Sigmoid colon (tissue), 7 donors: ENCODE measurements around the gene LAMTOR2. TPM values are rescaled to one million over a fixed set of nuclear protein-coding genes. Genes with fewer than 3 reads are reported as not detected.
"Not testable (repeated sequence)": the region's sequence is repeated elsewhere in the genome, so short reads cannot be mapped to it uniquely, and the experiment has no call there.

Experiments
- DNase-seq: peaks from one replicate; pipeline ENCODE4 v3.0.0-alpha.2; 2019
- H3K27ac ChIP-seq, 4 donors: fragments of 200-600 bp; sonication (generic); one replicate each; pipeline ENCODE4 v1.5.1; 2016 to 2019; ENCODE audit warnings: mild to moderate bottlenecking in 1 of 4
- H3K27me3 ChIP-seq, 3 donors: fragments of 200-600 bp; sonication (generic); one replicate each; pipeline ENCODE4 v1.5.1; 2019; ENCODE audit warnings: mild to moderate bottlenecking in 1 of 3
- H3K36me3 ChIP-seq, 4 donors: fragments of 200-600 bp; sonication (generic); one replicate each; pipeline ENCODE4 v1.5.1; 2016 to 2019
- H3K4me1 ChIP-seq, 4 donors: fragments of 200-600 bp; sonication (generic); one replicate each; pipeline ENCODE4 v1.5.1; 2017 to 2019
- H3K4me3 ChIP-seq, 4 donors: fragments of 200-600 bp; sonication (generic); one replicate each; pipeline ENCODE4 v1.5.1; 2017 to 2019; ENCODE audit warnings: mild to moderate bottlenecking in 2 of 4, moderate library complexity in 1 of 4
- H3K9me3 ChIP-seq, 4 donors: fragments of 200-600 bp in 3 of 4; sonication (generic) in 3 of 4; one replicate each; pipeline versions ENCODE4 v1.5.1 to v1.6.1; 2013 to 2019
- CTCF ChIP-seq, 4 experiments: fragments of 450-650 bp in 3 of 4; fragments of 200-600 bp in 1 of 4; IDR thresholded peaks; one replicate each; pipeline ENCODE4 v1.5.1; 2016 to 2019; ENCODE audit warnings: antibody characterized with exemption in 4 of 4, mild to moderate bottlenecking in 3 of 4, moderate library complexity in 2 of 4
- EP300 ChIP-seq, 4 donors: sonication (generic); formaldehyde crosslinking; IDR thresholded peaks; one replicate each; pipeline ENCODE4 v1.6.1; 2017; ENCODE audit warnings: antibody characterized with exemption in 4 of 4
- POLR2A ChIP-seq, 2 donors: fragments of 450-650 bp; IDR thresholded peaks; one replicate each; pipeline ENCODE4 v1.6.1; 2016; ENCODE audit warnings: antibody characterized with exemption in 2 of 2, mild to moderate bottlenecking in 2 of 2, moderate library complexity in 2 of 2
- POLR2AphosphoS5 ChIP-seq, 4 donors: sonication (generic); formaldehyde crosslinking; IDR thresholded peaks; one replicate each; pipeline ENCODE4 v1.6.1; 2017; ENCODE audit warnings: antibody characterized with exemption in 4 of 4
- WGBS, 2 donors: extraction: QIAGEN DNeasy Blood & Tissue Kit; methylation state at CpG; one replicate each; pipeline ENCODE4 v1.1.7; 2013; 5-methylcytosine and 5-hydroxymethylcytosine counted together
- intact Hi-C: fragments of 100-400 bp; cut with DNase I; formaldehyde crosslinking; loops from one replicate; pipeline ENCODE4 v1.15.1; 2023
- polyA plus RNA-seq, 3 donors: library from polyadenylated mRNA; stranded (reverse); fragments of 200-250 nt; gene quantifications; one replicate each; pipeline ENCODE4 v1.2.3, GENCODE V29; 2013
- total RNA-seq, 4 donors: library from RNA; depleted of rRNA; stranded (reverse); fragments of >200 nt; gene quantifications; one replicate each; pipeline ENCODE4 v1.1.0, GENCODE V29; 2016
- donor health status: healthy with polysubstance abuse.
- donor health status: Bipolar disorder and iron deficiency.
- donor health status: healthy.

LAMTOR2 gene
- total and polyA plus RNA-seq, 7 donors: 55.4 to 245 (median 86.4) TPM

DNA sequence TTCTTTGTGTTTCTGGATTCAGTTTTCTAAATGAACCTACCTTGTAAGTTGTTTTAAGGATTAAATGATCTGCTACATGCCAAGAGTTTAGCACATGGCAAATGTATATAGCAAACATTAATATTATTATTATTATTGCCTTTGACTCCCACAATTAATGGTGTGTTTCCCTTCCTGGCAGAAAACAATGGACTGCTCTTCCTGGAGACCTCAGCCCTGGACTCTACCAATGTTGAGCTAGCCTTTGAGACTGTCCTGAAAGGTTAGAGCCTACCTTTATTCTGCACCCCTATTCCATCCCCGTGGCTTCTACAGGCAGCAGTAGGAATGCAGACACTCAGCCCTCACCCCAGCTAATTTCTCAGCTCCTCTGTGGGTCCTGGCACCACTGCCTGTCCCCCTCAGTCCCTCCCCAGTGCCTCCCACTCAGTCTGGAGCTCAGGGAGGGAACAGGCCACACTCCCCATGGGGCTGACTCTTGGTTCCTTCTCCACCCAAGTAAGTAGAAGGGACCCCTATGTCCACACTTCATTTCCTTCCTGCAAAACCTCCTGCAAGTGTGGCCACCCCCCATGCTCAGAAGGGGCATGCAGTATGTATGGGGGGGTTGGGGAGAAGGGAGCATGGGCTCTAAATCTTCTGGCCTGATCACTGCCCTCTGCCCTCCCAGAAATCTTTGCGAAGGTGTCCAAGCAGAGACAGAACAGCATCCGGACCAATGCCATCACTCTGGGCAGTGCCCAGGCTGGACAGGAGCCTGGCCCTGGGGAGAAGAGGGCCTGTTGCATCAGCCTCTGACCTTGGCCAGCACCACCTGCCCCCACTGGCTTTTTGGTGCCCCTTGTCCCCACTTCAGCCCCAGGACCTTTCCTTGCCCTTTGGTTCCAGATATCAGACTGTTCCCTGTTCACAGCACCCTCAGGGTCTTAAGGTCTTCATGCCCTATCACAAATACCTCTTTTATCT lies 15.2 kb downstream of the LAMTOR2 start:
- H3K27ac ChIP-seq: no peak overlapping the region
- TF ChIP-seq POLR2AphosphoS5 (IDR thresholded peaks at IDR 0.05) (no peak), EP300 (IDR thresholded peaks at IDR 0.05) (no peak), POLR2A (IDR thresholded peaks at IDR 0.05) (no peak), CTCF (IDR thresholded peaks at IDR 0.05) (no peak)
- no peak for DNase-seq

DNA sequence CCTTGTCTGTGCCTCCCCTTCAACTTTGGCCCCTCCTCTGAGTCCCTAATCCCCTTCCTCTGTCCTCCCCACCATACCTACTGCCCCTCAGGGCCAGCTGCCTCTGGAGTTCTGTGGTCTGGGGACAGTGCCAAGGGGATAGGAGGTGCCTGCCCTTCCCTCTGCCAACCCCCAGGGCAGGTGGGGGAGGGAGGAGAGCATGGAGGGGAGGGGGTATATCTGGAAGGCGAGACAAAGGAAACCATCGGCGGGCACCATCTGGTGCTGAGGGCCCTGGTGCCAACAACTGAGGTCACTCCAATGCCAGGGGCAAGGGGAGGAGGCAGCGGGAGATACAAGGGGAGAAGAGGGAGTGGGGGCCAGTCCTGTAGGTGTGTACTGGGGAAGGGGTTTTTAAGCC lies 16.0 kb downstream of the LAMTOR2 start:
- no peak for DNase-seq
- H3K27me3 ChIP-seq: peaks cover 0 to 13% (median 0%) of the 10 kb centered on the region in 3 donors
- no peaks in the 10 kb centered on the region for H3K36me3 ChIP-seq
- 69 to 74% methylated on average over 4 of the region's 4 CpGs for WGBS, 2 donors
- peaks cover 0 to 7% (median 0%) of the 10 kb centered on the region in 4 donors for H3K4me1 ChIP-seq
- no peaks in the 10 kb centered on the region for H3K9me3 ChIP-seq
- no peak overlapping the region for H3K27ac ChIP-seq
- intact Hi-C loops: no loop called here
- H3K4me3 ChIP-seq: no peak overlapping the region
- no peak for TF ChIP-seq EP300 (IDR thresholded peaks at IDR 0.05)
- no peak for TF ChIP-seq CTCF (IDR thresholded peaks at IDR 0.05)
- no peak for TF ChIP-seq POLR2A (IDR thresholded peaks at IDR 0.05)
- no peak for TF ChIP-seq POLR2AphosphoS5 (IDR thresholded peaks at IDR 0.05)

More for the DNA sequence above, 15.2 kb downstream of the LAMTOR2 start:
- Histone ChIP-seq H3K4me1 (no peaks in the 10 kb centered on the region), H3K36me3 (no peaks in the 10 kb centered on the region), H3K9me3 (no peaks in the 10 kb centered on the region), H3K4me3 (no peak overlapping the region), H3K27me3 (peaks cover 0 to 13% (median 0%) of the 10 kb centered on the region in 3 donors)
- intact Hi-C loops: no loop called here
- WGBS, 2 donors: 85 to 88% methylated on average over 3 of the region's 3 CpGs

DNA sequence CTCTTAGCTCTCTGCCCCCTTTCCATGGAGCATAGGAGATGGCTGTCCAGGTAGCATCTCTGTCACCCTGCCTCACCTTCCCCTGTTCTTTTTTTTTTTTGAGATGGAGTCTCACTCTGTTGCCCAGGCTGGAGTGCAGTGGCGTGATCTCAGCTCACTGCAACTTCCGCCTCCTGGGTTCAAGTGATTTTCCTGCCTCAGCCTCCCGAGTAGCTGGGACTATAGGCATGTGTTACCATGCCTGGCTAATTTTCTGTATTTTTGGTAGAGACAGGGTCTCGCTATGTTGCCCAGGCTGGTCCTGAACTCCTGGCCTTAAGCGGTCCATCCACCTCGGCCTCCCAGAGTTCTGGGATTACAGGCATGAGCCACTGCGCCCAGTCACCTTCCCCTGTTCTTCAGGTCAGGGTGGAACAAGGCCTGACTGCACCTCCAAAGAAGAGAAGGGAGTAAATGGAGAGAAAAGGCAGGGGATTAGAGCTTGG lies 16.8 kb downstream of the LAMTOR2 start:
- peaks cover 0 to 13% (median 0%) of the 10 kb centered on the region in 3 donors for H3K27me3 ChIP-seq
- WGBS, 2 donors: 92 to 94% methylated on average over 7 of the region's 7 CpGs
- H3K9me3 ChIP-seq, intact Hi-C loops, H3K4me3 ChIP-seq, H3K36me3 ChIP-seq, H3K27ac ChIP-seq, DNase-seq: not testable (repeated sequence)
- peaks cover 0 to 15% (median 7%) of the 10 kb centered on the region in 4 donors for H3K4me1 ChIP-seq

- H3K27me3 ChIP-seq: peaks cover 0 to 13% (median 0%) of the 10 kb centered on the region in 3 donors
- H3K36me3 ChIP-seq: no peaks in the 10 kb centered on the region
- WGBS, 2 donors: 67 to 76% methylated on average over 6 of the region's 6 CpGs
- no peak overlapping the region for H3K4me3 ChIP-seq
- no peak overlapping the region for H3K27ac ChIP-seq
- intact Hi-C loops: no loop called here
- no peak for TF ChIP-seq POLR2AphosphoS5 (IDR thresholded peaks at IDR 0.05)
- no peak for TF ChIP-seq EP300 (IDR thresholded peaks at IDR 0.05)
- TF ChIP-seq POLR2A (IDR thresholded peaks at IDR 0.05): no peak
- no peak for TF ChIP-seq CTCF (IDR thresholded peaks at IDR 0.05)
- H3K9me3 ChIP-seq: no peaks in the 10 kb centered on the region
- peaks cover 0 to 16% (median 11%) of the 10 kb centered on the region in 4 donors for H3K4me1 ChIP-seq
- DNase-seq: no peak
Observed at GRCh38 chr1:156072251-156072650, 17.7 kb downstream of the LAMTOR2 start.

DNA sequence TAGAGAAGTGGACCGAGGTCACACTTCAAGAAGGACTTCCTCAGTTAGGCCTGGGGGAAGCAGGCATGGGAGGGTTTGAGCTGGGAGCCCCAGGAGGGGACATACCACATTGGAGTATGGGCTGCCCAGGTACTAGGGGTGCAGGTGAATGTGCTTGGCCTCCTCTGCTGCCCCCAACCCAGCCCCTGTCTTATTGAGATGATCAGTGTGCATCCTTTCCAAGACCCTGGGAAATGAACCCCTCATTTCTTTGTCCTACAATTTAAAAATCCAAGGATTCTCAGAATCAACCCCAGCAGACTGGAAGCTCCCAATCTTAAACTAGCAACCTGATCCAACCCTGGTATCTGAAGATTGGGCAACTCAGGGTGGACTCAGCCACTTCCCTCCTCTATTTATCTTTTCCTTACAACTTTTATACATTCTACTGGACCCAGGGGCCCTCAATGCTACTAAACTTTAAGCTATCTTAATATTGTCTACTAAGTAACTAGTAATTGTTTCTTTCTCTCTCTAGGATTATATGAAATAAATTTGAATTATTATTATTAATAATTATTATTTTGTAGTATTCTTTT lies 18.6 kb downstream of the LAMTOR2 start:
- intact Hi-C loops: no loop called here
- TF ChIP-seq POLR2AphosphoS5 (IDR thresholded peaks at IDR 0.05): no peak
- TF ChIP-seq EP300 (IDR thresholded peaks at IDR 0.05): no peak
- TF ChIP-seq POLR2A (IDR thresholded peaks at IDR 0.05): no peak
- TF ChIP-seq CTCF (IDR thresholded peaks at IDR 0.05): no peak
- Histone ChIP-seq H3K9me3 (no peaks in the 10 kb centered on the region), H3K27ac (no peak overlapping the region), H3K27me3 (peaks cover 0 to 13% (median 0%) of the 10 kb centered on the region in 3 donors), H3K36me3 (no peaks in the 10 kb centered on the region), H3K4me1 (peaks cover 0 to 16% (median 12%) of the 10 kb centered on the region in 4 donors), H3K4me3 (no peak overlapping the region)
- 27 to 37% methylated on average over 1 of the region's 1 CpG for WGBS, 2 donors
- no peak for DNase-seq
